HG03103 (cell line): ENCODE results near the gene RASGEF1B.
A peak's percentile ranks its signal among the peaks of the same experiment; 100 is the strongest.
"Not testable (repeated sequence)": the region's sequence is repeated elsewhere in the genome, so short reads cannot be mapped to it uniquely, and the experiment has no call there.

Experiments
- ATAC-seq: cut with Tn5 transposase; IDR thresholded peaks from one replicate; pipeline ENCODE4 v1.9.1; 2021; ENCODE audit warnings: low read depth; ENCODE audit not compliant: unreplicated experiment

Gene RASGEF1B

DNA sequence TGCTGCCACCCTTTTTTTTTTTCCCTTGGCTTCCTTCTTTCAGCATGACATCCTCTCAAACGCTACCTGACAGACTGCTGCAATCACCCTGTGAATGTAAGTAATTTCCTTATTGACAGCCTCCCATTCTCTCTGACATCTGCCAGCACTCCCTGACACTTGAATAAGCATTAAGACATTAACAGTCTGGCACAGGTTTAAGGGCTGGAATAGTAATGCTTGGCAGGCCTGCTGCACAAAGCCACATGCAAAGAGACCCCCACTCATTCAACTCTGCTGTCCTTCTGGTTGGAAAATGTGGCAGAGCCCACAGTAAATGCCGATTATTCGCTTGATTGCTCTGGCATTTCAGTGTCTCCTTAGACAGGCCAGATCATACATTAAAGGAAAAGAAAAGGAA, 28.1 kb upstream of the RASGEF1B start:
- no peak for ATAC-seq

DNA sequence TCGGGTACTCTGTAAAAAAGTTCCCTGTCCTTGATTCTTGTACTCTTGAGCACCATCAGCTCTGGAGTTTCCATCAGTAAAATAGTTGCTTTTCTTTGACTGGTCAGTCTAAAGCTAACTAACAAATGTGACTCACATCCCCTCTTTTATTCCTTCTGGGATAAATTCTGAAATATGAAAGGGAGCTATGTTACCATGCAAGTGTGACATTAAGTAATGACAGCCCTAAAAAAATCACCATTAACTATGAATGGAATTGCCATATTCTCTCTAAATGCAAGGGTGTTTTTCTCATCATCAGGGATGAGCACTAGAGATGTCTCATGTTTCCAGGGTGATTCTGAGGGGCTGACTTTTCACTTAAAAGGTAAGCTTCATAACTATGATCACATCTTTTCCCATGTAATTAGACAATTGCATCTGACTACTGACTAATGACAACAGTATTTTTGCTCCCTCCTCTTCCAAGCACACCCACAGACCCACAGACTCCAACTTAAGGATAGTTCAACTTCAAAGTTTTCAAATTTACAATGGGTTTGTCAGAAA, 26.9 kb upstream of the RASGEF1B start:
- ATAC-seq = no peak

DNA sequence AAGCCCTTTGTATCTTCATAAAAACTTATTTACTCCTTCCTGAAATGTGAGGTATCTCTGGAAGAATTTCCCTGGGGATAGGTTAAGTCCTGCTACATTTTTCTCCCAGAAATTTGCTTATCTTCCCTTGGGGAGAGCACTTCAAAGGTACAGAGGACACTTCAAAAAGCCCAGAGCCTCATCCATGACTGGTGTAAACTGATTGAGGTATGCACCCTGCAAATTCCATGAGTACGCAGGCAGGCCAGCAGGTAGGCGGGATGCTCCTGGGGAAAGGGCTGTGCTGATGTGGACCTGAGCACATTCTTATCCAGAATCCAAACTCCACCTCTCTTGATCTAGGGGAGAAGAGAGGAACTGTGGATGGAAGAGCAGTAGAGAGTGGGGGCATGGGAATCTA, 26.3 kb upstream of the RASGEF1B start:
- ATAC-seq = no peak

DNA sequence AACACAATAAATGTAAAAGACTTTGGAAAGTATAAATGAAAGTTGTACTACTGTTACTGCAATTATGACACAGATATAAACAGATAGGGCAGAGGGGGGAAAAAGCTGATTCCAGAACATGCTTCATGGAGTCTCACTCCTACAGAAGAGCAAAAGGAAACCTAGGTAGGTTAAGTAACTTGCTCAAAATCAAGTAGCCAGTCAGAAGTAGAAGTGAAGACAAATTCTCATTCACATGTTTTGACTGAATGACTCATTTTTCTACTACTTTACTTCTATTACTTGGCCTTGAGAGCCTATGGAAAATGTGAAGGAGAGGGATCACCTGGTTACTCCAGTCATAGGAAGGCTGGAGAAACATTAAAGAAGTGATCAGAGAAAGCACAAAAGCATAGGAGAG, 23.6 kb upstream of the RASGEF1B start:
- ATAC-seq = no peak

DNA sequence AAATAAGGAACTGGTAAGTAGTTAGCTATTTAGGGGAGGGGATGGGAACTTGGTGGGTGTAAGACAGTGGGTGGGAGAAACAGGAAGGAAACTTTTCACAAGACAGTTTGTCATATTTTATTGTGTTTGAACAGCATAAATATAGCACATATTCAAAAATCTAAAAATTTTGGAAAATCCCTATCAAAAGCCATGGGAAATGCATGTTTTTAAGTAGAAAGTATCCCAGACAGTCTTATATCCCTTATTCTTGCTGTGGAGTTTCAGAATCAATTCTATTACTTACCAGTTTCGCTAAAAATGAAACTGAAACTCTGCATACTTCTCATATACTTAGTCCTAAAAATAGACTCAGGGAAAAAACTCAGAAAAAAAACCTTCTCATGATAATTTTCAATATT, 22.3 kb upstream of the RASGEF1B start:
- peak; percentile 81 for ATAC-seq

DNA sequence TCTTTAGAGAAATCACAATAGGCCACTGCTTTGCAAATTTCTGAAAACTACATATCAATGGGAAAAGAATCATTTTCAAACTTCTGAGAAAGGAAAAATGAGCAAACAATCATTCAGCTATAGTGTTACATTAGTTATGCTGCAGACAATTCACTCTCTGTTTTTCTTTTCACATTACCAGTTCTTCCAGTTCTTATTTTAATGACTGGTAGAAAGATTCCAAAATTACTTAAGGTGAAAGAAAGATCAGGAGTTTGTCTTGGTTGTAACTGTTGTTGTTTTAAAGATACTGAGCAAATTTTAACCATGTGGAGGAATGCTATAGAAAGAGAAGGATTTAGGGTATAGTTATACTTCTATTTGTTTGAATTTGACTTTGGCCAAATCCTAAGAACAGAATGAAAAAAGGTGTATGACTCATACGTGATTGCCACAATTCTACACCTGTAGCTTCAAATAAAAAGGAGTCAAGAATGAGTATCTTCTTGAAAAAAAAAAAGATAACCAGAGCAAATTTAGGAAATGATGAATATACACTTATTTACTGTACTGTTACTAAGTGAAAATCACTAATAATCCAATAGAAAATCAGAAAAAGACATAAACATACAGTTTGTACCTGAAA, 21.0 kb upstream of the RASGEF1B start:
- no peak for ATAC-seq

DNA sequence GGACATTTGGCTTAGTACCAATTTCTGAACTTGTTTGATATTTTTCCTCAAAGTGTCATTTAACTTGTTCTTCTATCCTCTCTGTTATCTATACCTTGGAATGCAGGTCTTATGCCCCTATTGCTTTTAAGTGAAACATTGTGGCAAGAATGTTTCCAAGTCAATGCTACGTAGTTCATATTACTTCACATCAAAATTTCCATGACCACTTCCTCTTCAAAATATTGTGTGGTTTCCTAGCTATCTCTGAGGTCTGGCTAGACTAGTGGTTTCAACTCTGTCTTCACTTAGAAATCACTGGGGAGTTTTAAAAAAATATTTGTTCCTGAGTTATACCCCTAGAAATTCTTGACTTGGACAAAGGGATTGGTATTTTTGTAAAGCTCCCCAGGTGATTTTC, 20.2 kb upstream of the RASGEF1B start:
- no peak for ATAC-seq

DNA sequence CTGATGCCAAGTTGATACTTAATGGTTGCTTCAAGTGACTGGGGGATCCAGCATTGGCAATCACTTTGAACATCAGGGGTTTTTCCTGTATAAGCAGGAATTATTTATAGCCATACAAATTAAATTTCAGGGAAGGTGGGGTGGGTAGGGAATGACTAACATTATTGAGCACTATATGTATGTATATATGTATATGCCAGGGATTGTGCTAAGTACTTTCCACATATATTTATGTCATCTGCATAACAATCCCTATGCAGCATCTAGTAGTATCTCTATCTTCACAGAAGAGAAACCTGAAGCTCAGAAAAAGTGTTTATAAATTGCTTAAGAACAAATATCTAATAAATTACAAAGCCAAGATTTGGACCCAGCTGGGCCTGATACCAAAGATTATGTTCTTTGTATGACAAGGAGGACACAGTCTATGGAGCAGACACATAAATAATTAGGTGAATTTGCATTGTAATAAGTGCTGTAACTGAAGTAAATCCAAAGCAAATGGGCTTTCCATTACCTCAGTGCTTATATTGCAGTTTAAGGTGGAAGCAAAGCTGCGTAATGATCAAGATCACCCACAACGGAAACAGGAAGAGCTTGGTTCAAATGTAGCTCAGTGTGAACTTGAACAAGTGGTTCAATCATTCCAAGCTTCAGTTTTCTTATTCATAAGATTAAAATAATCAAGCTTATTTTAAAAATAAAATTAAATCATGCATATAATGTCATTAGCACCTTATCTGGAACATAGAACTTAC, 18.9 kb upstream of the RASGEF1B start:
- ATAC-seq = no peak

DNA sequence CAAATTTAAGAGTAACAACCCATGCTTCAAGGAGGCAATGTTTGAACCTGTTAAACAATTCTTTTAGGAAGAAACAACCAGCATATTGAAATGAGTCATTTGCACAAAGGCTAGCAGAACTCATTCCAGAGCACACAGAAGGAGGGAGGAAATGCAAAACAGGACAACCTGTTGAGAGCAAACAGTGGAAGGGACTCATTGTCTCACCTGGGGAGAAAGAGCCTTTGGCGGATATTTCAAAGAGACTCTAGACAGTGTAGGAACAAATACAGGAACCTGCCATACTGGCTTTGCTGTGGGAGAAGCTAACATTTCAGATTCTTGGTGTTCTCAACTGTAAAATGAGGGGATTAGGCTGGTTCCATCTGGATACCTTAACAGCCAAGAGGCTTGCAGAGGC, 14.8 kb upstream of the RASGEF1B start:
- no peak for ATAC-seq

DNA sequence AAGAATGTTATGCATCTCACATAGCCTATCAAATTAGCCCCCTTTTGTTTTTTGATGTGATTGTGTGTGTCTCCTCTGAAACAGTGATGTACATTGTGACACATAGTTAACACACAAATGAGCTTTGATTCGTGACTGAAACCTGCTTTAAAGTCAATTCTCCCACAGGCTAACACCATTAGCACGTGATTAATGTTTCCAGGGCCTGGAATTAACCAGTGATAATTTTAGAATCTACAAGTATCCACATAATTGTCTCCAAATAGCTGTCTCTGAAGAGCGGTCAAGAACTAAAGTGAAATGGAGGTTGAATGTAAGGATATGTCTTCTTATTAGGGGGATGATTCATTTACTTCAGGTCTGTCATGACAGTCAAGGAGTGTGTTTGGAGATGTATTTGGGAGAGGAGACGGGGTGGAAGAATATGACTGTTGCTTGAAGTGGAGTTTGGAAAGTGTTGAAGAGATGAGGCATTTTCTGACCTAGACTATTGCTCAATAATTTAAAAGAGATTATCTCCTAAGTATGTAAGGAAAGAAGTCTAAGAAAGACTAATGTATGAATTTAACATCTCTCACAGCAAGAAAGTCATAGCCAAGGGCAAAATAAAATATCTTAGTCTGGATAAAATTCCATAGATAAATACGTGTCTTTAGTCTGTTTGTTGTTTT, 13.7 kb upstream of the RASGEF1B start:
- no peak for ATAC-seq

DNA sequence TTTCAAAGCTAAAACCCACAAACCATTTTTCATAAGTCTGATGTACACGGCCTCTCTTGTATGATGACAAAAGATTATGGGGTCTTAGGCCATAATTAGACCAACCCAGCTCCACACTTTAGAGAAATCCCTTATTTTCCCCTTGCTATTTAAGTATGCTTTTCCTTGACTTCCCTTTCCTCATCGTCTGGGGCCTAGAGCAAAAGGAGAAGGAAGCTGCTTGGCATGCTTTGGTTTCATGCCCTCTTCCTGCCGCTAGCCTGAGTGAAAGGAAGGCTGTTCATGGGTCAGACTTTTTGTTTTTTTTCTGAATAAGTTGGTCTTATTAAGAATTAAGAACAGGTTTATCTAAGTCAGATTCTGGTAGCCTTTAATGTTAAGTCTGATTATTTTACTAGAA, 10.6 kb upstream of the RASGEF1B start:
- no peak for ATAC-seq

DNA sequence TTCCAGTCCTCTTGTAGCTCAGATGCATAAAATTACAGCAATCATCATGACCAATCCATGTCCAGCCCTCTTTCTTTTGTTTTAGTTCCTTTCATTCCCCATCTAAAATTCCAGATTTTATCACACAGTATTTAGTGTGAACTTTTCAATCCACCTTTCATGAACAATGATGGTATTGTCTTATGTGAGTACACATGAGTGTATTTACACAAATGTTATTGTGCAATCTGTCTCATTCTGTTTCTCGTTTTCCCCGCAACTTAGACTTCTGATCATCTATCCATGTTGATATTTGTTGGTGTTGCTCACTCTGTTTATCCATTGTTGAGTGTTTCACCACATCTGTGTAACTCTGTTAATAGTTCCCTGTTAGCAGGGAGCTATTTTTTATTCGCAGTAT, 9.4 kb upstream of the RASGEF1B start:
- no peak for ATAC-seq

DNA sequence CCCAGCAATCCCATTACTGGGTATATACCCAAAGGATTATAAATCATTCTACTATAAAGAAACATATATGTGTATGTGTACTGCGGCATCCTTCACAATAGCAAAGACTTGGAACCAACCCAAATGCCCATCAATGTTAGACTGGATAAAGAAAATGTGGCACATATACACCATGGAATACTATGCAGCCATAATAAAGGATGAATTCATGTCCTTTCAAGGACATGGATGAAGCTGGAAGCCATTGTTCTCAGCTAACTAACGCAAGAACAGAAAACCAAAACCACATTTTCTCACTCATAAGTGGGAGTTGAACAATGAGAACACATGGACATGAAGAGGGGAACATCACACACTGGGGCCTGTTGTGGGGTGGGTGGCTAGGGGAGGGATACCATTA, 7.9 kb upstream of the RASGEF1B start:
- ATAC-seq = not testable (repeated sequence)

DNA sequence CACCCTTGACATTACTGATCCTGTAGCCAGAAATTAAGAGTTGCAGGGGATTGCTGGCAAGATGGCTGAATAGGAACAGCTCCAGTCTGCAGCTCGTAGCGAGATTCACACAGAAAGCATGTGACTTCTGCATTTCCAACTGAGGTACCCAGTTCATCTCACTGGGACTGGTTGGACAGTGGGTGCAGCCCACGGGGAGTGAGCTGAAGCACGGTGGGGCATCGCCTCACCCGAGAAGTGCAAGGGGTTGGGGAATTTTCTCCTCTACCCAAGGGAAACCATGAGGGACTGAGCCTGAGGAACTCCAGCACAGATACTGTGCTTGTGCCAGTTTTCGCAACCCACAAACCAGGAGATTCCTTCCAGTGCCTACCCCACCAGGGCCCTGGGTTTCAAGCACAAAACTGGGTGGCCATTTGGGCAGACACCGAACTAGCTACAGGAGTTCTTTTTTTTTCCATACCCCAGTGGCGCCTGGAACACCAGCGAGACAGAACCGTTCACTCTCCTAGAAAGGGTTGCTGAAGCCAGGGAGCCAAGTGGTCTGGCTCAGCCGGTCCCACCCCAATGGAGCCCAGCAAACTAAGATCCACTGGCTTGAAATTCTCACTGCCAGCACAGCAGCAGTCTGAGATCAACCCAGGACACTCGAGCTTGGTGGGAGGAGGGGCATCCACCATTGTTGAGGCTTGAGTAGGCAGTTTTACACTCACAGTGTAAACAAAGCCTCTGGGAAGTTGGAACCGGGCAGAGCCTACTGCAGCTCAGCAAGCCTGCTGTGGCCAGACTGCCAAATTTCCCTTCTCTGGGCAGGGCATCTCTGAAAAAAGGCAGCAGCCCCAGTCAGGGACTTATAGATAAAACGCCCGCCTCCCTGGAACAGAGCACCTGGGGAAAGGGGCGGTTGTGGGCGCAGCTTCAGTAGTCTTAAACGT, 1.9 kb upstream of the RASGEF1B start:
- ATAC-seq = not testable (repeated sequence)

DNA sequence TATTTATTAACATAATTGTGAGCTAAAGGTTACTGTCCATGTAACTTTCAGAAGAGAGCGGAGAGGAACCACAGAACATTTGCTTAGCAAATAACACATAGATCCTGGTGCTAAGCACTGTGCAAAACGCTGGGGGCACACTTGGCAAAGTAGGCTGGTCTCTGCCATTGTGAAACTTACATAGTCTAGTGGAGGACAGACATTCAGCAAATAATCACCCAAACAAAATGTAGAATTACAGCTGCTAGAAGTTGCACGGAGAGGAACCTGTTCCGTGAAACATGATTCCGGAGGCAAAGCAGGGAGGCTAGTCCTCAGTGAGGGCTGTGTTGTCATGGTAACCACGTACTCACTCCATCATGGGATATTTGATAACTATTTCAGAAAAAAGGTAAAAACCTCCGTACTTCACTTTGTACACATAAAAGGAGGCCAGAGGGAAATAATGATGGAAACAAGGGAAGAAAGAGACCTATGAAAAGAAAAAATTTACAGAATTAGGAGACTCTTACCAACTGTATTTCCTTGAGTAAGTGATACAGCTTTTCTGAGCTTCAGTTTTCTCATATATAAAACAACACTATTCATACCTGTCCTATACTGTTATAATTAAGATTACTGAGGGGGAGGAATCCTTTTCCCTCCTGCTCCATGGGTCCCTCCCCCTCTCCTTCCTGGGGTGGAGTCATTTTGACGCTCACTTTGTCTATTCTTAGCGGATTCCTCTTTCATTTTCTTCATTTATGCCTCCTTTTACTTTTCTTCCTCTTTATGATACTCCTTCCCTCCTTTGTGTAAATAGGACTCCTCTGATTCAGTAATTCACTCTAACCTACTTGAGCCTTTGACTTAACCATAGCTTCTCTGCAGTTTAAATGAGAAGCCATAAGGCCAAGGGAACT, 825 bp upstream of the RASGEF1B start:
- ATAC-seq = peak; percentile 40

DNA sequence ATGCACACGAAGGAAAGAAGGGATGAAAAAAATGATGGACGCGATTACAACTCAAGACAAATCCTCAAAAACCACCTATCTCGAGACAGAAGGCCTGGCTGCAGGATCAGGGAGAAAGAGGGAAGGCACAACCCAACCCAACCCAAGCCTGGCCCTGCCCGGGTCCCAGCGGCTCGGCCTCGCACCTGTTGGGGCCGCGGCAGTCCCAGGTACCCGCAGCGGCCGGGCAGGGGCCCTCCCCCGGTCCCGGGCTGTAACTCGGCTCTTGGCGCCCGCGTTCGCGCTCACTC, 464 bp downstream of the RASGEF1B start:
- ATAC-seq = no peak

DNA sequence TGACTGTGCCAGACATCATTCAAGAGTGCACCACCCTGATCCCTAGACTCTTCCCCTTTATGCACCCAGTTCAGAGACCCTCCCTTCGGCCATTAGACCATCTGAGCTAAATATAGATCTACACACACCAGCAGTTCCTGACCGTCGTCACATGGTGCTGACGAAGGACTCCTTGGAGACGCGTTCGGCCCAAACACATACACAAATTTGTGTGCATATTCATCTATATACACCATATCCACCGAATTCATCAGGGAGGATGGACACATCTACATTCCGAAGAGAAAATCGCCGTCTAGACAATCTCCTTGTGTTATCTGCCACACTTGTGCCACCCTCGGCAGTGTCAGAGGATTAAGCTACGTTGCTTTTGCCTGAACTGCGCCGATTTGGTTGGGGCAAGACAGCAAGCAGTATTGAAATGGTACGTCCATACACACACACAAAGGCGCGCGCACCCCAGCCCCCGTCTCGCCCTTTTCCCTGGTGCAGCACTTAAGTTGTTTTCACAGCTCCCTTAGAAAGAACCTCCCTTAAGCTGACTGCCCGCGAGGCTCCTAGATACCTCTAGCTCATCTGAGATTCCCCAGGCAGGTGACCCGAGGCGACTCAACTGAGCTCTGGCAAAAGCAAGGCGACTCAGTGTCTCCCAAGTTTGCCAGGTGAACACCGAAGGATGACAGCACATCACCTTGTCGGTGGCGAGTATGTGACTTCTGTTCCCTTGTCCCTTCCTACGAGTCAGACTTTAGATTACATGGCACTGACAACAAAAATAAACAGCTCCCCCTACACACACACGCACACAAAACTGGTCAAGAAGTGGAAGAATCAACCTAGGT, 1.0 kb downstream of the RASGEF1B start:
- ATAC-seq = no peak

DNA sequence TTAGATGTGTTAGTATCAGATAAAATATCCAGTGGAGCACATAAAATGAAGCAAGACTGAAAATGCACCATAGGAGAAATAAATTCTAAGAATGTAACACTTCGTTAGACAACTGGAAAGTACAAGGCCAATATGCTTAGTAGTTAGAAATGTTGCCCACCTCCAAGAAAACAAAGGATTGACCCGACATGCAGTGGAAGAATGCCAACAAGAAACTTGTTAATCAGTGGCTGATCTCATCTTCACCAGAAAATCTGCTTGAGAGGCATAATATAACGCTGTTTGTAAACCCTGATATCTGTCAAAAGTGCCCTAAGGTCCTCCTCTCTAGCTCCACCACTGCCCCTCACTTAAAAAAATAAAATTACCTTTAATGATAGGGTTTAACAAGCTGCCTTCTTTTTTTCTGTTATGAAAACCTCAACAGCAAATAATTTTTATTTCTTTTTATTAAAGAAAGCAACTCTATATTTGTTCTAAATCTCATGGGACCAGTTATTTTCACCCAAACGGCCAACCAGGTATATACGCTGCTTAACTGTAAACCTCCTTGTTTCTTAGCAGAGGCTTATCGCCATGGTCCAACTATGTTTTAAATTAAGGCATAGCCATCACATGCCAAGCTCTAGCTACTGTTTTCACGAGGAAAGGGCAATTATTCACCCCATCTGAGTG, 1.8 kb downstream of the RASGEF1B start:
- no peak for ATAC-seq
